ENCODE measurements around the gene FAM174B.

FAM174B gene

GRCh38 chr15:92638709-92639365 lies 16.7 kb downstream of the FAM174B start:
- DNase-seq, result no peak

GRCh38 chr15:92638291-92638708 lies 17.3 kb downstream of the FAM174B start:
- no peak for DNase-seq

GRCh38 chr15:92637626-92638025 lies 17.9 kb downstream of the FAM174B start:
- no peak for DNase-seq

GRCh38 chr15:92636908-92637481 lies 18.6 kb downstream of the FAM174B start:
- DNase-seq, result no peak

GRCh38 chr15:92636401-92636907 lies 19.1 kb downstream of the FAM174B start:
- no peak for DNase-seq

GRCh38 chr15:92634671-92635201 lies 20.8 kb downstream of the FAM174B start:
- DNase-seq, result no peak

GRCh38 chr15:92634060-92634459 lies 21.5 kb downstream of the FAM174B start:
- no peak for DNase-seq

GRCh38 chr15:92633418-92633817 lies 22.2 kb downstream of the FAM174B start:
- DNase-seq, result no peak

GRCh38 chr15:92633001-92633400 lies 22.6 kb downstream of the FAM174B start:
- DNase-seq, result no peak

GRCh38 chr15:92631721-92632120 lies 23.9 kb downstream of the FAM174B start:
- no peak for DNase-seq

- DNase-seq, result no peak
These were observed 25.5 kb downstream of the FAM174B start for GRCh38 chr15:92629975-92630626.

GRCh38 chr15:92629276-92629974 lies 26.1 kb downstream of the FAM174B start:
- DNase-seq, result no peak

- DNase-seq, result no peak
These were observed 28.6 kb downstream of the FAM174B start for GRCh38 chr15:92627014-92627413.

GRCh38 chr15:92625251-92625980 lies 30.2 kb downstream of the FAM174B start:
- no peak for DNase-seq

GRCh38 chr15:92624401-92624991 lies 31.1 kb downstream of the FAM174B start:
- DNase-seq, result no peak

GRCh38 chr15:92623435-92623834 lies 32.1 kb downstream of the FAM174B start:
- no peak for DNase-seq

- DNase-seq, result no peak
These were observed 33.5 kb downstream of the FAM174B start for GRCh38 chr15:92621972-92622533.

- DNase-seq, result no peak
These were observed 34.6 kb downstream of the FAM174B start for GRCh38 chr15:92620991-92621390.

GRCh38 chr15:92619145-92620101 lies 36.2 kb downstream of the FAM174B start:
- no peak for DNase-seq
